Naive B cell (primary cell): ENCODE results near the gene SCNN1G. TPM values are rescaled to one million over a fixed set of nuclear protein-coding genes. Genes with fewer than 3 reads are reported as not detected.
A peak's percentile ranks its signal among the peaks of the same experiment; 100 is the strongest.

Experiments
- ATAC-seq, 2 donors: fragments of 150-1000 bp; cut with Tn5 transposase; 2 replicates each; pipeline ENCODE4 v1.10.0; 2021; ENCODE audit warnings: low read depth in 2 of 2, mild to moderate bottlenecking in 2 of 2, moderate library complexity in 2 of 2
- DNase-seq: peaks from one replicate; pipeline ENCODE4 v3.0.0; 2022
- H3K27ac Mint-ChIP-seq, 6 donors: one replicate each; pipeline ENCODE4 v1.8.0; 2020 to 2022; ENCODE audit warnings: mild to moderate bottlenecking in 6 of 6, mixed read lengths in 6 of 6, moderate library complexity in 5 of 6, inconsistent platforms in 2 of 6
- H3K27me3 Mint-ChIP-seq, 3 donors: one replicate each; pipeline ENCODE4 v1.8.0; 2021 to 2022; ENCODE audit warnings: mixed read lengths in 3 of 3, mild to moderate bottlenecking in 1 of 3
- H3K36me3 Mint-ChIP-seq, 2 donors: one replicate each; pipeline ENCODE4 v1.8.0; 2020 to 2022; ENCODE audit warnings: mixed read lengths in 2 of 2, inconsistent platforms in 1 of 2, mild to moderate bottlenecking in 1 of 2
- H3K4me1 Mint-ChIP-seq, 3 donors: one replicate each; pipeline ENCODE4 v1.8.0; 2020 to 2022; ENCODE audit warnings: mixed read lengths in 3 of 3, inconsistent platforms in 1 of 3, mild to moderate bottlenecking in 1 of 3, moderate library complexity in 1 of 3
- H3K4me3 Mint-ChIP-seq, 8 donors: one replicate each; pipeline ENCODE4 v1.8.0; 2020 to 2022; ENCODE audit warnings: mild to moderate bottlenecking in 8 of 8, mixed read lengths in 8 of 8, moderate library complexity in 8 of 8, inconsistent platforms in 2 of 8
- H3K9me3 Mint-ChIP-seq, 7 donors: one replicate each; pipeline ENCODE4 v1.8.0; 2020 to 2022; ENCODE audit warnings: mixed read lengths in 7 of 7, mild to moderate bottlenecking in 5 of 7, inconsistent platforms in 2 of 7, moderate library complexity in 1 of 7
- polyA plus RNA-seq, 6 donors: library from polyadenylated mRNA; unstranded; fragments of 300-500 nt; fragmentation: Illumina TruSeq; gene quantifications; one replicate each; pipeline ENCODE4 v1.2.3, GENCODE V29; 2021; ENCODE audit warnings: low read depth in 6 of 6

Gene SCNN1G
- polyA plus RNA-seq, 6 donors from 2014 or later, result not detected

DNA sequence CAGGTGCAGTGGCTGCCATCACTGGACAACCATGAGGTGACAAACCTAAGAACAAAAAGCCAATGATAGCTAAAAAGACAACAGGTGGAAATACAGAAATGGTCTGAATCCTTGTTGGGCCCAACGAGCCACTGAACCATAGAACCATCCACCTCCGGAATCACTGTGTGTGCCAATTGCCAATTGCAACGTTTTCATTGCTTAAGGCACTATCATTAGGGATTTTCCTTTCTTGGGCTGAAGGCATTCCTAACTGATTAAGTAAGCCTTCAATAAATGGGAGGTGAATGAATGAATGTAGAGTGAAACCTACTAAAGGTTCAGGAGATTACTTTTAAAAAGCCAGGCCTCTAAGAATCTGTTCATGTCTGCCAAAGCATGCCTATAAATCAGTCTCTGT, 36.9 kb upstream of the SCNN1G start:
- ATAC-seq (no peak), DNase-seq (no peak)
- no peaks in the 10 kb centered on the region for H3K36me3 Mint-ChIP-seq

DNA sequence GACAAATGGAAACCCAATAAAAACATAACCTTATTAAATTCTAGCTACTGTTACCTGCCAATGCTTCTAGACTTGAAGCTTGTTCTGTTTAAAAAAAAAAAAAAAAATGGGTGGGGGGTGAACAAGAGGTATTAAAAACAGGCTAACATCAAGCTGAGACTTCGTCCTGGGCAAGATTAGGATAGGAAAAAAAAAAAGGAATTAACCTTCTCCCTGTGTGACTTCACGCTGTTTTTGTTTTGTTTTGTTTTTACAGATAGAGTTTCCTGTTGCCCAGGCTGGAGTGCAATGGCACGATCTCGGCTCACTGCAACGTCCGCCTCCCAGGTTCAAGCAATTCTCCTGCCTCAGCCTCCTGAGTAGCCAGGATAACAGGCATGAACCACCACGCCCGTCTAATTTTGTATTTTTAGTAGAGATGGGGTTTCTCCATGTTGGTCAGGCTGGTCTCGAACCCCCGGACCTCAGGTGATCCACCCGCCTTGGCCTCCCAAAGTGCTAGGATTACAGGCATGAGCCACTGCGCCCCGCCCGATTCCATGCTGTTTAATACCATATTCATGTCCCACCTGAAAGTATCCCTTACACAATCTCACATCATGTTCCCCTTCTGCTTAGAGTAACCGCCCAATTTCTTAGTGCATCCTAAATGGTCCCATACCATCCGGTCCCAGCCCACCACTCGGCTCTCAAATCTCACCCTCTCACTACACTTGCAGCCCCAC, 35.5 kb upstream of the SCNN1G start:
- ATAC-seq, result no peak
- Mint-ChIP-seq H3K36me3 (no peaks in the 10 kb centered on the region), H3K27ac (no peak overlapping the region), H3K9me3 (no peaks in the 10 kb centered on the region), H3K4me1 (peaks cover 14 to 20% (median 15%) of the 10 kb centered on the region in 3 donors), H3K4me3 (peak overlapping the region in 4 of 8 donors; percentile 5 to 89 (median 72)), H3K27me3 (peaks cover 0 to 4% (median 0%) of the 10 kb centered on the region in 3 donors)
- no peak for DNase-seq

More for the DNA sequence above, 36.9 kb upstream of the SCNN1G start:
- peaks cover 14 to 20% (median 15%) of the 10 kb centered on the region in 3 donors for H3K4me1 Mint-ChIP-seq
- no peaks in the 10 kb centered on the region for H3K27me3 Mint-ChIP-seq
- no peak overlapping the region for H3K27ac Mint-ChIP-seq
- H3K9me3 Mint-ChIP-seq, result no peaks in the 10 kb centered on the region
- peak overlapping the region in 1 of 8 donors; percentile 89 for H3K4me3 Mint-ChIP-seq

DNA sequence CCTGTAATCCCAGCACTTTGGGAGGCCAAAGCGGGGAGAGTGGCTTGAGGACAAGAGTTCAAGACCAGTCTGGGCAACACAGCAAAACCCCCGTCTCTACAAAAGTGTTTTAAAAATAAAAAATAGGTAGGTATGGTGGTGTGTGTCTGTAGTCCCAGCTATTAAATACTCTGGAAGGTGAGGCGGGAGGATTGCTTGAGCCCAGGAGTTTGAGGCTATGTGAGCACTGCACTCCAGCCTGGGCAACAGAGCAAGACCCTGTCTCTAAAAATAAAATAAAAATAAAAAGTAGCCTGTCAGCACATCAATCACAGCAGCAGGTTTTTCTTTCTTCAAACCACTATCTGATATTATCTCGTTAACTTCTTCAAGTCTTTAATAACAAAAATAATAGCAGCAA, 34.9 kb upstream of the SCNN1G start:
- DNase-seq, result no peak
- no peak for ATAC-seq
- no peaks in the 10 kb centered on the region for H3K9me3 Mint-ChIP-seq
- peak overlapping the region; percentile 85 to 97 (median 96) for H3K4me3 Mint-ChIP-seq
- H3K36me3 Mint-ChIP-seq, result no peaks in the 10 kb centered on the region
- H3K27me3 Mint-ChIP-seq, result peaks cover 0 to 11% (median 4%) of the 10 kb centered on the region in 3 donors
- peaks cover 14 to 20% (median 15%) of the 10 kb centered on the region in 3 donors for H3K4me1 Mint-ChIP-seq
- H3K27ac Mint-ChIP-seq, result no peak overlapping the region

DNA sequence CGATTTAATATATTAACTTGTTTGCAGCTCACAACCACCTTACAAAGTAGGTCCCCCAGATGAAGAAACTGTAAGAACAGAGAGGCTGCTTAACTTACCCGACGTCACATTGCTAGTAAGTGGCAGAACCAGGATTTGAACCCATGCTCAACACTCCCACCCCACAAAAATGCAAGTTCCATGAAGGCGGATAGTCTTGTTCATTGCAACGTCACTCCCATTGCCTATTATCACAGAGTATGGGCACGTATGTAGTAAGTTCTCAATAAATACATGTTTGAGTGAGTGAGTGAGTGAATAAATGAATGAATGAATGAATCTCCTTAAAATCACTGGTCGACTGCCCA, 34.4 kb upstream of the SCNN1G start:
- ATAC-seq (no peak), DNase-seq (no peak)
- H3K4me3 Mint-ChIP-seq, result peak overlapping the region; percentile 85 to 97 (median 96)
- peak overlapping the region in 5 of 6 donors; percentile 69 to 96 (median 80) for H3K27ac Mint-ChIP-seq
- H3K36me3 Mint-ChIP-seq, result no peaks in the 10 kb centered on the region
- peaks cover 0 to 14% (median 7%) of the 10 kb centered on the region in 3 donors for H3K27me3 Mint-ChIP-seq
- H3K9me3 Mint-ChIP-seq, result no peaks in the 10 kb centered on the region
- H3K4me1 Mint-ChIP-seq, result peaks cover 14 to 20% (median 15%) of the 10 kb centered on the region in 3 donors

DNA sequence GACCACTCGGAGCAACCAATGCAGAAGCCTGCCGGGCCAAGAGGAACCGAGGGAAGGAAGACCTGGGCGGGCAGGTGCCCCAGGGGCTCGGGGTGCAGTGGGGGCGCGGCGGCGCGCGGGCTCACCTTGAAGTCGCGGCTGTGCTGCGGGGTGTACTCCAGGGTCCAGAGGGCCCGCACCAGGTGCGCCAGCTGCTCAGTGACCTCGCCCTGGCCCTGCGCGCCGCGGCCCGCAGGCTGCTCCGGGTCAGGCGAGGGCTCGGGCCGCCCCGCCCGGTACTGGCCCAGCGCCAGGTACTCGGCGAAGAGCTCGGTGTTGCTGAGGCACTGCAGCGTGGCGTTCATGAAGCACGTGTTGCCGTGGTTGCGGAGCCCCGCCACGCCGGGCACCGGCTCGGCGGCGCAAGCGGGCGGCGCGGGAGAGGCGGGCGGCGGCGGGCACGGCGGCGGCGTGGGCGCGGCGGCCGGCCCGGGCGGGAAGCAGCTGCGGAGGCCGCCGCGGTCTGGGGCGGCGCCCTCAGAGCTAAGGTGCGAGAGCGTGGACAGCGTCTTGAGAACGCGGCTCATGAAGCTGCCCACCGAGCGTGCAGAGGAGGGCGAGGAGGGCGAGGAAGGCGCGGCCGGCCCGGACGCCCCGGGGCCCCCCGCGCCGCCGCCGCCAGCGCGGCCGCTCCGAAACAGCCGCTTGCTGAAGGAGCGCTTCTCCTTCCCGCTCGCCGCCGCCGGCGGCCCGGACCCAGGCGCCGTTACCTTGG, 33.9 kb upstream of the SCNN1G start:
- ATAC-seq, result peak; percentile 57
- DNase-seq, result peak; percentile 60
- no peaks in the 10 kb centered on the region for H3K9me3 Mint-ChIP-seq
- peak overlapping the region in 5 of 6 donors; percentile 69 to 96 (median 80) for H3K27ac Mint-ChIP-seq
- peaks cover 14 to 20% (median 15%) of the 10 kb centered on the region in 3 donors for H3K4me1 Mint-ChIP-seq
- no peaks in the 10 kb centered on the region for H3K36me3 Mint-ChIP-seq
- peak overlapping the region; percentile 85 to 97 (median 96) for H3K4me3 Mint-ChIP-seq
- H3K27me3 Mint-ChIP-seq, result peaks cover 0 to 14% (median 7%) of the 10 kb centered on the region in 3 donors

DNA sequence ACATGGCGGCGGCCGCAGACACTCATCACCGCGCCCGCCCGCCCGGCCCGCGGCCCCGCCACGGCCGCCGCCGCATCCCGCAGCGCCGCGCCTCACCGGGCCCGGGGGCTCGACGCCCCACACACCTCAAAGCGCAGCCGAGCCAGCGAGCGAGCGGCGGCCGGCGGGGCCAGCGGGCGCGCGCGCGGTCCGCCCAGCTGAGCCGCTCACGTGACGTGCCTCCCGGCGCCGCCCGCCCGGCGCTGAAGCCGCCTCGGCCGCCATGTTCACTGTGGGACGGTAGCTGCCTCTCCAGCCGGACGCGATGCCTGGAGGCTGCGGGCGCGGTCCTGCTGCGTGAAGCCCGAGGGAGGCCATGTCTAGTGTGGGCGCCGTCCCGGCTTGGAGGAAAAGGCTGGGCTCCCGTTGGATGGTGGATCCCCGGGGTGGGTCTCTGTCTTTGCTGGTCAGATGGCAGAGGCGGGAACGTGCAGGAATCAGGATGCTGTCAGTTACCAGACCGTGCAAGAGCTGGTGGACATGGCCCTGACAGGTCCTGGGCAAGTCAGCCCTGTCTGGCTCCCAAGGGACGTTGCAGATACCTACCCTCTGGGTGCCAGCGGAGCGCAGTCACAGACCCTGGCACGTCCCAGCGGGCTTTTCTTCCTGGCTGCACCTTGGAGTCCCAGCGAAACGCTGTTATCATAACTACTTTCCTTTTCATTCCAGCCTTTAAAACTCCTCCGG, 33.1 kb upstream of the SCNN1G start, which contains the start of gene USP31:
Gene USP31, minus strand, starts transcription at position 186 of the 726 bp plus-strand sequence. Its CDS starts 182 bp downstream, at position 4.
- DNase-seq (peak; percentile 85), ATAC-seq (peak; percentile 91 to 93)

DNA sequence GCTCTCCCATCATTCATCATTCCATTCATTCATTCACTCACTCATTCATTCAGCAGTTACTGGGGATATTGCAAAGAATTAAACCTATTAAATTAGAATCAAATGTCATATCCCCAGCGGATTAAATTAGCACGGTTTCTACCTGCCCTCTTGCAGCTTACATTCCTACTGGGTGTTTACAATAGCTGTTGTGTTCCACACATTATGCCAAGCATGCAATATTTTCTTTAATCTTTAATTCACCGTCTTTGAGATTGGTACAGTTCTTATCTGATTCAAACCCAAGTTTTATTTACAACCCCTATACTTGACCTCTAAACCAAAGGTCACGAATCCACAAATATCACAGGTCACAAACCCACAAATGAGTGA, 32.6 kb upstream of the SCNN1G start:
- H3K9me3 Mint-ChIP-seq, result no peaks in the 10 kb centered on the region
- H3K4me3 Mint-ChIP-seq, result peak overlapping the region; percentile 85 to 96 (median 90)
- peaks cover 11 to 18% (median 17%) of the 10 kb centered on the region in 3 donors for H3K27me3 Mint-ChIP-seq
- no peak for DNase-seq
- no peak for ATAC-seq
- peaks cover 14 to 18% (median 15%) of the 10 kb centered on the region in 3 donors for H3K4me1 Mint-ChIP-seq
- peak overlapping the region in 1 of 6 donors; percentile 57 for H3K27ac Mint-ChIP-seq
- no peaks in the 10 kb centered on the region for H3K36me3 Mint-ChIP-seq

More for the DNA sequence above, 33.1 kb upstream of the SCNN1G start, which contains the start of gene USP31:
- H3K9me3 Mint-ChIP-seq, result no peaks in the 10 kb centered on the region
- H3K27me3 Mint-ChIP-seq, result peaks cover 6 to 14% (median 13%) of the 10 kb centered on the region in 3 donors
- H3K27ac Mint-ChIP-seq, result peak within 1 kb of the TSS; percentile 69 to 96 (median 82)
- H3K36me3 Mint-ChIP-seq, result no peaks in the 10 kb centered on the region
- peaks cover 14 to 20% (median 15%) of the 10 kb centered on the region in 3 donors for H3K4me1 Mint-ChIP-seq
- H3K4me3 Mint-ChIP-seq, result peak within 1 kb of the TSS; percentile 85 to 97 (median 96)

DNA sequence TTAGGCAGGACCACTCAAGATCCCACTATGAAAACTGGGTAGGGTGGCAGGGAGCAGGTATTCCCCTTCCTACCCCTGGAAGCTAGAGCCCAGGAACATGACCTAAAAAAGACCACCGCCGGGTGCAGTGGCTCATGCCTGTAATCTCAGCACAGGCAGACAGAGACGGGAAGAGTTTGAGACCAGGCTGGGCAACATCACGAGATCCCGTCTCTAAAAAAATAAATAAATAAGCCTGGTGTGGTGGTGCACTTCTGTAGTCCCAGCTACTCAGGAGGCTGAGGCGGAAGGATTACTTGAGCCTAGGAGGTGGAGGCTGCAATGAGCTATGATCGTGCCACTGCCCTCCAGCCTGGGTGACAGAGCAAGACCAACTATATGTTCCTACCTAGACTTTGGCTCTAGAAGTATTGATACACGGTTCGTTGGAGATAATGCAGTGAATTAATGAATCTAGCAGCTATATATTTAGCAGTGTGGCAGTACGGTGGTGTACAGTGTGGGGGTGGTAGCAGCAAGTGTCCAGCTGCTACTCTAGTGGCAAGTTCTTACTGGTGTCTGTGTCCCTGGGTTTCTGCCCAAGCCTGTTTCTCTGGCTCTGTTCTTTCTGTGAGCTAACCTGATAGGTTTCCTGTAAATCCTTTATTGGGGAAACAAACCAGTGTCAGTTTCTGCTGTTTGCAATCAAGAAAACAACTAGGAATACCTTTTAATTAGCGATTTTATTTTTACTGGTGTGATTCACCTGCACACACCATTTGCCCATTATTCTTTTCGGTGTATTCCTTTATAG, 30.0 kb upstream of the SCNN1G start:
- Mint-ChIP-seq H3K4me1 (peaks cover 16 to 21% (median 18%) of the 10 kb centered on the region in 3 donors), H3K27me3 (peaks cover 30 to 41% (median 37%) of the 10 kb centered on the region in 3 donors), H3K9me3 (no peaks in the 10 kb centered on the region), H3K36me3 (no peaks in the 10 kb centered on the region), H3K27ac (no peak overlapping the region), H3K4me3 (peak overlapping the region in 1 of 8 donors; percentile 58)
- DNase-seq (no peak), ATAC-seq (no peak)

DNA sequence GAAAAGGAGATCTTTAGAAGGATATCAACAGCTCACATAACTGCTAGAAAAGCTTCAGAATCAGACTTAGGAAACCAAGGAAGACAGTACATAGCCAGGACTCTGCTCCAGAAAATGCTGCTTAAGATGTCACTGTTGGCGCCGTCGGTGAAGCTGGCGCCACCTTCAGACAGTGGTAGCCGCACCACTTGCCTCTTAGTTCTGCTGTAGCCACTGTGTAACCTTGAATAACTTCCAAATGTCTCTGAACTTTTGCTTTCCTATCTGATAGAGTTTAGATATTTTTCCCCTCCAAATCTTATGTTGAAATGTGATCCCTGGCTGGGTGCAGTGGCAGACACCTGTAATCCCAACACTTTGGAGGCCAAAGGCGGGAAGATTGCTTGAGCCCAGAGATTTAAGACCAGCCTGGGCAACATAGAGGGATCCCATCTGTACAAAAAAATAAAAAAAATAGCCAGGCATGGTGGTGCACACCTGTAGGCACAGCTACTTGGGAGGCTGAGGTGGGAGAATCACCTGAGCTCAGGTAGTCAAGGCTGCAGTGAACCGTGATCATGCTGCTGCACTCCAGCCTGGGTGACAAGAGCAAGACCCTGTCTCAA, 27.0 kb upstream of the SCNN1G start:
- Mint-ChIP-seq H3K27ac (peak overlapping the region in 2 of 6 donors; percentile 15 to 28), H3K9me3 (no peaks in the 10 kb centered on the region), H3K27me3 (peaks cover 34 to 63% (median 58%) of the 10 kb centered on the region in 3 donors), H3K4me1 (peaks cover 3 to 6% (median 4%) of the 10 kb centered on the region in 3 donors), H3K4me3 (peak overlapping the region in 1 of 8 donors; percentile 20), H3K36me3 (no peaks in the 10 kb centered on the region)
- no peak for ATAC-seq
- DNase-seq, result no peak

DNA sequence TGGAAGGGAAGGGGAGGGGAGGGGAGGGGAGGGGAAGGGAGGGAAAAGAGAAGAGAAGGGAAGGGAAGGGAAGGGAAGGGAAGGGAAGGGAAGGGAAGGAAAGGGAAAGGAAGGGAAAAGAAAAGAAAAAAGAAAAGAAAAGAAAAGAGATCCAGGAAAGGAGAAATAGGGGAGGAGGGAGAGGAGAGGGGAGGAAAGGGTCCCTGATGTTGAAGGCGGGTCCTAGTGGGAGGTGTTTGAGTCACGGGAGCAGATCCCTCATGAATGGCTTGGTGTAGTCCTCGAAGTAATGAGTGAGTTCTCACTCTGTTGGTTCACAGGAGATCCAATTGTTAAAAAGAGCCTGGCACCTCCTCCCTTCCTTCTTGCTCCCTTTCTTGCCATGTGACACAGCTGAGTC, 26.4 kb upstream of the SCNN1G start:
- no peak overlapping the region for H3K27ac Mint-ChIP-seq

DNA sequence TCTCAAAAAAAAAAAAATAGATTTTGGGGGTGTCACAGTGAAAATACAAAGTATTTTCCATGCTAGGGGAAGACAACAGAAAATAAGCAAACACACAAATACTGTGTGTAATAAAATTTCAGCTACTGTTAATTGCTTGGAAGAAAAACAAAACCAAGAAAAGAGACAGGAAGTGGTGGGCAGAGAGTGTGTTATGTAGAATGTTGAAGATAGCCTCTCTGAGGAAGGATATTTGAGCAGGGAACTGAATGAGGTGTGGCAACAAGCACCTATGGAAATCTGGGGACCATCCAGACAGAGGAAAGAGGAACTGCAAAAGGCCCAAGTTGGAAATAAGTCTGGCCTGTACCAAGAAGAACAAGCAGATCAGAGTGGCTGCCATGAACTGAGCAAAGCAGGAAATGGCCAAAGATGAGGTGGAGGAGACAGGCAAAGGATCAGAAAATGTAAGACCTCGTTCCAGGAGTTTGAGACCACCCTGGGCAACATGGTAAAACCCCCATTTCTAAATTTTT, 25.5 kb upstream of the SCNN1G start:
- Mint-ChIP-seq H3K27ac (no peak overlapping the region), H3K27me3 (peaks cover 38 to 73% (median 68%) of the 10 kb centered on the region in 3 donors), H3K36me3 (no peaks in the 10 kb centered on the region), H3K9me3 (no peaks in the 10 kb centered on the region), H3K4me1 (peaks cover 3 to 6% (median 4%) of the 10 kb centered on the region in 3 donors), H3K4me3 (no peak overlapping the region)
- ATAC-seq (no peak), DNase-seq (no peak)

More for the DNA sequence above, 26.4 kb upstream of the SCNN1G start:
- Mint-ChIP-seq H3K9me3 (no peaks in the 10 kb centered on the region), H3K36me3 (no peaks in the 10 kb centered on the region), H3K27me3 (peaks cover 36 to 67% (median 62%) of the 10 kb centered on the region in 3 donors), H3K4me1 (peaks cover 3 to 6% (median 4%) of the 10 kb centered on the region in 3 donors), H3K4me3 (peak overlapping the region in 1 of 8 donors; percentile 33)
- no peak for ATAC-seq
- no peak for DNase-seq

DNA sequence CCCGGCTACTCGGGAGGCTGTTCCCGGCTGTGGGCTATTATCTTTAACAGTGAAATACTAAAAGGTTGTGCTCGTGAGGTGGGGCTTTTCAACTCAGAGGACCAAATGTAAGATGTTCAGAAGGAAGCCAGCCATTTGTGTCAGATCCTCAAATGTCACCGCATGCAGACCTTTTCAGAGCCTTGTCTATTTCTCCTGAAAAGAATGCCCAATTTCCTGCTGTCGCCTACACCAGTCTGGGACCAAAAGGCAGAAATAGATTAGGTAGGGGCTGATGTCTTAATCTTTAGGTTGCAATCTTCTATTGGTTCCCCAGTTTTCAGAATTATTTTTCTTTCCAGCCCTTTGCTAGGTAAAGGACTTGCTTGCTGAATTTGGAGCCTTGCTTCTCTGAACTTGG, 24.4 kb upstream of the SCNN1G start:
- peaks cover 3 to 6% (median 4%) of the 10 kb centered on the region in 3 donors for H3K4me1 Mint-ChIP-seq
- DNase-seq (no peak), ATAC-seq (no peak)
- H3K36me3 Mint-ChIP-seq, result no peaks in the 10 kb centered on the region
- H3K4me3 Mint-ChIP-seq, result no peak overlapping the region
- H3K9me3 Mint-ChIP-seq, result no peaks in the 10 kb centered on the region
- H3K27me3 Mint-ChIP-seq, result peaks cover 28 to 78% (median 72%) of the 10 kb centered on the region in 3 donors
- no peak overlapping the region for H3K27ac Mint-ChIP-seq
